Measurements from ENCODE around the gene KRT20. TPM values are rescaled to one million over a fixed set of nuclear protein-coding genes. Genes with fewer than 3 reads are reported as not detected.
"Not testable (repeated sequence)": the region's sequence is repeated elsewhere in the genome, so short reads cannot be mapped to it uniquely, and the experiment has no call there.

The KRT20 gene
- total and polyA plus RNA-seq, 2 donors: 0.85 to 3.8 TPM

GRCh38 chr17:40866838-40867237, 18.2 kb downstream of the KRT20 start, which contains the start of gene KRT12:
KRT12 (minus strand) TSS chr17:40867223; CDS start chr17:40867186, 37 bp downstream.
- WGBS: 97% methylated on average over 8 of the region's 8 CpGs
- Histone ChIP-seq H3K27ac (ENCODE audit: low read depth in 1 of 2, low read length in 1 of 2) (no peak within 1 kb of the TSS), H3K27me3 (ENCODE audit: control insufficient read depth in 2 of 2, insufficient read depth in 1 of 2, low read length in 1 of 2) (peaks cover 0 to 19% of the 10 kb centered on the region in 2 donors), H3K4me3 (ENCODE audit: low read length in 2 of 2) (no peak within 1 kb of the TSS), H3K4me1 (ENCODE audit: control insufficient read depth in 2 of 2, insufficient read depth in 2 of 2, low read length in 2 of 2) (no peaks in the 10 kb centered on the region), H3K9me3 (ENCODE audit: control insufficient read depth in 2 of 2, insufficient read depth in 1 of 2, low read length in 1 of 2) (no peaks in the 10 kb centered on the region), H3K36me3 (ENCODE audit: control insufficient read depth in 2 of 2, insufficient read depth in 2 of 2, low read length in 1 of 2) (no peaks in the 10 kb centered on the region)
- DNase-seq (ENCODE audit: low read depth in 6 of 9, low spot score in 9 of 9): no peak

- Histone ChIP-seq H3K9me3 (ENCODE audit: control insufficient read depth in 2 of 2, insufficient read depth in 1 of 2, low read length in 1 of 2) (no peaks in the 10 kb centered on the region), H3K27ac (ENCODE audit: low read depth in 1 of 2, low read length in 1 of 2) (no peak overlapping the region), H3K27me3 (ENCODE audit: control insufficient read depth in 2 of 2, insufficient read depth in 1 of 2, low read length in 1 of 2) (peaks cover 0 to 17% of the 10 kb centered on the region in 2 donors), H3K4me3 (ENCODE audit: low read length in 2 of 2) (no peak overlapping the region), H3K36me3 (ENCODE audit: control insufficient read depth in 2 of 2, insufficient read depth in 2 of 2, low read length in 1 of 2) (no peaks in the 10 kb centered on the region), H3K4me1 (ENCODE audit: control insufficient read depth in 2 of 2, insufficient read depth in 2 of 2, low read length in 2 of 2) (no peaks in the 10 kb centered on the region)
- 95% methylated on average over 14 of the region's 14 CpGs for WGBS
- no peak for DNase-seq (ENCODE audit: low read depth in 6 of 9, low spot score in 9 of 9)
These were observed 20.2 kb downstream of the KRT20 start for GRCh38 chr17:40864661-40865390.

- WGBS: 72% methylated on average over 39 of the region's 39 CpGs
- DNase-seq (ENCODE audit: low read depth in 6 of 9, low spot score in 9 of 9): no peak
These were observed 21.9 kb downstream of the KRT20 start for GRCh38 chr17:40862985-40863733.

GRCh38 chr17:40859536-40859935, 25.5 kb downstream of the KRT20 start:
- no peaks in the 10 kb centered on the region for H3K36me3 ChIP-seq (ENCODE audit: control insufficient read depth in 2 of 2, insufficient read depth in 2 of 2, low read length in 1 of 2)
- peaks cover 0 to 12% of the 10 kb centered on the region in 2 donors for H3K27me3 ChIP-seq (ENCODE audit: control insufficient read depth in 2 of 2, insufficient read depth in 1 of 2, low read length in 1 of 2)
- H3K4me3 ChIP-seq (ENCODE audit: low read length in 2 of 2): no peak overlapping the region
- DNase-seq (ENCODE audit: low read depth in 6 of 9, low spot score in 9 of 9): no peak
- no peaks in the 10 kb centered on the region for H3K4me1 ChIP-seq (ENCODE audit: control insufficient read depth in 2 of 2, insufficient read depth in 2 of 2, low read length in 2 of 2)
- WGBS: 98% methylated on average over 2 of the region's 2 CpGs
- H3K9me3 ChIP-seq (ENCODE audit: control insufficient read depth in 2 of 2, insufficient read depth in 1 of 2, low read length in 1 of 2): no peaks in the 10 kb centered on the region
- no peak overlapping the region for H3K27ac ChIP-seq (ENCODE audit: low read depth in 1 of 2, low read length in 1 of 2)

More at GRCh38 chr17:40862985-40863733, 21.9 kb downstream of the KRT20 start:
- H3K4me3 ChIP-seq (ENCODE audit: low read length in 2 of 2): no peak overlapping the region
- peaks cover 0 to 17% of the 10 kb centered on the region in 2 donors for H3K27me3 ChIP-seq (ENCODE audit: control insufficient read depth in 2 of 2, insufficient read depth in 1 of 2, low read length in 1 of 2)
- H3K36me3 ChIP-seq (ENCODE audit: control insufficient read depth in 2 of 2, insufficient read depth in 2 of 2, low read length in 1 of 2): no peaks in the 10 kb centered on the region
- H3K4me1 ChIP-seq (ENCODE audit: control insufficient read depth in 2 of 2, insufficient read depth in 2 of 2, low read length in 2 of 2): no peaks in the 10 kb centered on the region
- no peak overlapping the region for H3K27ac ChIP-seq (ENCODE audit: low read depth in 1 of 2, low read length in 1 of 2)
- H3K9me3 ChIP-seq (ENCODE audit: control insufficient read depth in 2 of 2, insufficient read depth in 1 of 2, low read length in 1 of 2): no peaks in the 10 kb centered on the region

GRCh38 chr17:40858667-40859066, 26.4 kb downstream of the KRT20 start:
- WGBS: 96% methylated on average over 2 of the region's 2 CpGs
- not testable (repeated sequence) for H3K27ac ChIP-seq (ENCODE audit: low read depth in 1 of 2, low read length in 1 of 2); H3K36me3 ChIP-seq (ENCODE audit: control insufficient read depth in 2 of 2, insufficient read depth in 2 of 2, low read length in 1 of 2); H3K4me1 ChIP-seq (ENCODE audit: control insufficient read depth in 2 of 2, insufficient read depth in 2 of 2, low read length in 2 of 2); H3K4me3 ChIP-seq (ENCODE audit: low read length in 2 of 2); H3K9me3 ChIP-seq (ENCODE audit: control insufficient read depth in 2 of 2, insufficient read depth in 1 of 2, low read length in 1 of 2); DNase-seq (ENCODE audit: low read depth in 6 of 9, low spot score in 9 of 9)
- H3K27me3 ChIP-seq (ENCODE audit: control insufficient read depth in 2 of 2, insufficient read depth in 1 of 2, low read length in 1 of 2): peaks cover 0 to 11% of the 10 kb centered on the region in 2 donors

GRCh38 chr17:40857535-40857934, 27.5 kb downstream of the KRT20 start:
- Histone ChIP-seq H3K9me3 (ENCODE audit: control insufficient read depth in 2 of 2, insufficient read depth in 1 of 2, low read length in 1 of 2) (no peaks in the 10 kb centered on the region), H3K4me1 (ENCODE audit: control insufficient read depth in 2 of 2, insufficient read depth in 2 of 2, low read length in 2 of 2) (no peaks in the 10 kb centered on the region), H3K27ac (ENCODE audit: low read depth in 1 of 2, low read length in 1 of 2) (no peak overlapping the region), H3K36me3 (ENCODE audit: control insufficient read depth in 2 of 2, insufficient read depth in 2 of 2, low read length in 1 of 2) (no peaks in the 10 kb centered on the region), H3K4me3 (ENCODE audit: low read length in 2 of 2) (no peak overlapping the region), H3K27me3 (ENCODE audit: control insufficient read depth in 2 of 2, insufficient read depth in 1 of 2, low read length in 1 of 2) (peaks cover 0 to 5% of the 10 kb centered on the region in 2 donors)
- WGBS: 95% methylated on average over 5 of the region's 5 CpGs
- no peak for DNase-seq (ENCODE audit: low read depth in 6 of 9, low spot score in 9 of 9)

- Histone ChIP-seq H3K9me3 (ENCODE audit: control insufficient read depth in 2 of 2, insufficient read depth in 1 of 2, low read length in 1 of 2) (no peaks in the 10 kb centered on the region), H3K4me1 (ENCODE audit: control insufficient read depth in 2 of 2, insufficient read depth in 2 of 2, low read length in 2 of 2) (no peaks in the 10 kb centered on the region), H3K27ac (ENCODE audit: low read depth in 1 of 2, low read length in 1 of 2) (no peak overlapping the region), H3K27me3 (ENCODE audit: control insufficient read depth in 2 of 2, insufficient read depth in 1 of 2, low read length in 1 of 2) (peaks cover 0 to 2% of the 10 kb centered on the region in 2 donors), H3K36me3 (ENCODE audit: control insufficient read depth in 2 of 2, insufficient read depth in 2 of 2, low read length in 1 of 2) (no peaks in the 10 kb centered on the region), H3K4me3 (ENCODE audit: low read length in 2 of 2) (no peak overlapping the region)
- DNase-seq (ENCODE audit: low read depth in 6 of 9, low spot score in 9 of 9): no peak
- WGBS: 96% methylated on average over 6 of the region's 6 CpGs
These were observed 30.7 kb downstream of the KRT20 start for GRCh38 chr17:40854175-40854814.

DNA sequence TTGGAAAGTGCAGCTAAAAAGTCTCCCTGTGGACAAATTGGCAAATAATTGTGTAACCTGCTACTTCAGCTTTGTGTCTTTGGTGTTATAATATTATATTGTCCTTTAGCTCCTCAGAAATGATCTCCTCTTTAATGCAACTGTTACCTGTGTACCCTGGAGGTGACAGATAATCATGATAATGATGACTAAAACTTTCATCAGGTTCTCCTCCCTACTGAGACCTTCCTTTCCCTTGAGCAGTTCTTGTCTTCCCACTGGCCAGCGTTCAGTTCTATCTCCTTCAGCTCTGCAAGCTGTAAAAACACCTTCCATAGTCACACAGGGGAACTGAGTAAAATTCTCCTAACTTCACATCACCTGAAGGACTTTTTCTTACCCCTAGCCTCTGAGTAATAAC, 32.7 kb downstream of the KRT20 start:
- Histone ChIP-seq H3K36me3 (ENCODE audit: control insufficient read depth in 2 of 2, insufficient read depth in 2 of 2, low read length in 1 of 2) (no peaks in the 10 kb centered on the region), H3K4me3 (ENCODE audit: low read length in 2 of 2) (no peak overlapping the region), H3K27ac (ENCODE audit: low read depth in 1 of 2, low read length in 1 of 2) (no peak overlapping the region), H3K9me3 (ENCODE audit: control insufficient read depth in 2 of 2, insufficient read depth in 1 of 2, low read length in 1 of 2) (no peaks in the 10 kb centered on the region), H3K27me3 (ENCODE audit: control insufficient read depth in 2 of 2, insufficient read depth in 1 of 2, low read length in 1 of 2) (peaks cover 0 to 2% of the 10 kb centered on the region in 2 donors), H3K4me1 (ENCODE audit: control insufficient read depth in 2 of 2, insufficient read depth in 2 of 2, low read length in 2 of 2) (no peaks in the 10 kb centered on the region)
- 87% methylated on average over 1 of the region's 1 CpG for WGBS
- no peak for DNase-seq (ENCODE audit: low read depth in 6 of 9, low spot score in 9 of 9)

All from thymus (tissue), 11 donors.